SK-N-SH (cell line): Measurements from ENCODE around the gene GLYATL1. TPM values are rescaled to one million over a fixed set of nuclear protein-coding genes. Genes with fewer than 3 reads are reported as not detected.
"Not testable (repeated sequence)": the region's sequence is repeated elsewhere in the genome, so short reads cannot be mapped to it uniquely, and the experiment has no call there.

ENCODE experiments used
- CTCF ChIA-PET: fragments of 300-600, 350-600 bp; formaldehyde crosslinking; extraction: SDS; loops from one replicate; lab custom pipeline; 2021; lab: Yijun Ruan, JAX
- POLR2A ChIA-PET: fragments of 350-600 bp; sonication (Branson Sonifier 250); formaldehyde crosslinking; extraction: SDS; loops from one replicate; lab custom pipeline; 2020; ENCODE audit warnings: antibody characterized with exemption, inconsistent platforms; lab: Yijun Ruan, JAX
- DNase-seq: peaks from one replicate; pipeline ENCODE4 v3.0.0; 2012
- H2AFZ ChIP-seq: fragments of 200-600 bp; sonication (generic); 2 replicates; pipeline ENCODE4 v1.8.1; 2016; ENCODE audit warnings: antibody characterized with exemption, mild to moderate bottlenecking, low read depth
- H3F3A ChIP-seq: fragments of 200-600 bp; sonication (generic); replicated peaks from 2 replicates; pipeline ENCODE3; 2016; ENCODE audit warnings: antibody characterized with exemption, mild to moderate bottlenecking; ENCODE audit not compliant: insufficient read depth
- H3K27ac ChIP-seq, 2 experiments: fragments of 200-500 bp in 1 of 2; fragments of 200-600 bp in 1 of 2; sonication (Bioruptor generic) in 1 of 2; sonication (generic), shearing (Covaris generic) in 1 of 2; 2 replicates each; pipeline versions ENCODE4 v1.5.1 to v1.6.1; 2014 to 2016; ENCODE audit warnings: low read depth in 2 of 2, inconsistent platforms in 1 of 2, low read length in 1 of 2, mild to moderate bottlenecking in 1 of 2, mixed read lengths in 1 of 2
- H3K27me3 ChIP-seq: fragments of 200-600 bp; sonication (generic), shearing (Covaris generic); 2 replicates; pipeline ENCODE4 v1.6.1; 2016; ENCODE audit warnings: mixed run types; ENCODE audit not compliant: insufficient read depth
- H3K36me3 ChIP-seq, 2 experiments: fragments of 200-500 bp in 1 of 2; fragments of 200-600 bp in 1 of 2; sonication (Bioruptor generic) in 1 of 2; sonication (generic) in 1 of 2; replicated peaks in 1 of 2; 2 replicates each; pipeline versions ENCODE3 to v1.5.1; 2014 to 2016; ENCODE audit warnings: low read length in 1 of 2, mild to moderate bottlenecking in 1 of 2; ENCODE audit not compliant: insufficient read depth in 2 of 2, control insufficient read depth in 1 of 2
- H3K4me1 ChIP-seq, 2 experiments: fragments of 200-500 bp in 1 of 2; fragments of 200-600 bp in 1 of 2; sonication (Bioruptor generic) in 1 of 2; sonication (generic), shearing (Covaris generic) in 1 of 2; 2 replicates each; pipeline versions ENCODE4 v1.5.1 to v1.6.1; 2014 to 2016; ENCODE audit warnings: low read depth in 1 of 2, low read length in 1 of 2, mixed run types in 1 of 2; ENCODE audit not compliant: insufficient read depth in 2 of 2, control insufficient read depth in 1 of 2
- H3K4me2 ChIP-seq: fragments of 200-600 bp; sonication (generic), shearing (Covaris generic); 2 replicates; pipeline ENCODE4 v1.6.1; 2017; ENCODE audit warnings: mixed run types
- H3K4me3 ChIP-seq, 2 experiments: fragments of 200-500 bp in 1 of 2; fragments of 200-600 bp in 1 of 2; sonication (Bioruptor generic) in 1 of 2; sonication (generic), shearing (Covaris generic) in 1 of 2; 2 replicates each; pipeline versions ENCODE4 v1.5.1 to v1.8.1; 2014 to 2016; ENCODE audit warnings: low read depth in 2 of 2, inconsistent platforms in 1 of 2, low read length in 1 of 2, mild to moderate bottlenecking in 1 of 2, mixed read lengths in 1 of 2, moderate library complexity in 1 of 2
- H3K79me2 ChIP-seq: fragments of 200-600 bp; sonication (generic); 2 replicates; pipeline ENCODE4 v1.8.1; 2017; ENCODE audit warnings: mild to moderate bottlenecking; ENCODE audit not compliant: insufficient read depth
- H3K9ac ChIP-seq: fragments of 200-600 bp; sonication (generic); 2 replicates; pipeline ENCODE4 v1.6.1; 2017; ENCODE audit warnings: mixed run types
- H3K9me2 ChIP-seq: fragments of 200-600 bp; sonication (generic); 2 replicates; pipeline ENCODE4 v1.6.1; 2017; ENCODE audit warnings: mixed run types
- H3K9me3 ChIP-seq: fragments of 200-600 bp; sonication (generic); 2 replicates; pipeline ENCODE4 v1.6.1; 2017; ENCODE audit warnings: mixed run types, mild to moderate bottlenecking, moderate library complexity
- H4K20me1 ChIP-seq: fragments of 200-600 bp; sonication (generic); 2 replicates; pipeline ENCODE4 v1.6.1; 2017; ENCODE audit warnings: mild to moderate bottlenecking, mixed run types; ENCODE audit not compliant: insufficient read depth
- EP300 ChIP-seq, 2 experiments: IDR thresholded peaks; 2 replicates each; pipeline versions ENCODE4 v1.4.0 to v1.6.1; 2012; ENCODE audit warnings: borderline replicate concordance in 1 of 2, low read depth in 1 of 2, low read length in 1 of 2
- FOXJ3 ChIP-seq: sonication (generic); formaldehyde crosslinking; IDR thresholded peaks from 2 replicates; pipeline ENCODE4 v1.5.1; 2020; ENCODE audit warnings: mild to moderate bottlenecking, missing genetic modification reagents
- GATA2 ChIP-seq: sonication (generic); formaldehyde crosslinking; IDR thresholded peaks from 2 replicates; pipeline ENCODE4 v1.5.0; 2020; ENCODE audit warnings: mild to moderate bottlenecking, missing genetic modification reagents
- IRF3 ChIP-seq: fragments of 150-350 bp; IDR thresholded peaks from 2 replicates; pipeline ENCODE4 v1.6.1; 2016; ENCODE audit warnings: mild to moderate bottlenecking, low read depth, low read length
- JUND ChIP-seq: IDR thresholded peaks from 2 replicates; pipeline ENCODE4 v1.4.0; 2012
- MAX ChIP-seq: IDR thresholded peaks from 2 replicates; pipeline ENCODE4 v1.4.0; 2012; ENCODE audit warnings: low read depth
- MEF2A ChIP-seq: IDR thresholded peaks from 2 replicates; pipeline ENCODE4 v1.4.0; 2012; ENCODE audit warnings: low read depth, borderline replicate concordance
- NFIC ChIP-seq: IDR thresholded peaks from 2 replicates; pipeline ENCODE4 v1.4.0; 2012; ENCODE audit warnings: borderline replicate concordance
- NRF1 ChIP-seq: IDR thresholded peaks from 2 replicates; pipeline ENCODE4 v1.6.1; 2012; ENCODE audit warnings: low read depth, mild to moderate bottlenecking, low read length
- PBX3 ChIP-seq: IDR thresholded peaks from 2 replicates; pipeline ENCODE4; 2012
- POLR2AphosphoS5 ChIP-seq: IDR thresholded peaks from 2 replicates; pipeline ENCODE4 v1.6.1; 2012; ENCODE audit warnings: low read depth, low read length
- RAD21 ChIP-seq: IDR thresholded peaks from 2 replicates; pipeline ENCODE4 v1.6.1; 2012; ENCODE audit warnings: mild to moderate bottlenecking, low read length
- REST ChIP-seq: IDR thresholded peaks from 2 replicates; pipeline ENCODE4 v1.6.1; 2012; ENCODE audit warnings: mild to moderate bottlenecking, low read depth, low read length, moderate library complexity
- RFX5 ChIP-seq: IDR thresholded peaks from 2 replicates; pipeline ENCODE4 v1.6.1; 2012; ENCODE audit warnings: mild to moderate bottlenecking, improper control_type of control experiment, low read length
- RXRA ChIP-seq: IDR thresholded peaks from 2 replicates; pipeline ENCODE4 v1.4.0; 2012; ENCODE audit warnings: low read depth, mild to moderate bottlenecking, borderline replicate concordance
- TEAD4 ChIP-seq: IDR thresholded peaks from 2 replicates; pipeline ENCODE4 v1.4.0; 2012; ENCODE audit warnings: mild to moderate bottlenecking, borderline replicate concordance; ENCODE audit not compliant: insufficient read depth
- ZBTB33 ChIP-seq: IDR thresholded peaks from 2 replicates; pipeline ENCODE4 v1.4.0; 2012; ENCODE audit warnings: low read depth, borderline replicate concordance
- WGBS: methylation state at CpG from one replicate; pipeline ENCODE4 v1.1.6; 2017; ENCODE audit warnings: low lambda C conversion rate; 5-methylcytosine and 5-hydroxymethylcytosine counted together
- polyA plus RNA-seq, 3 experiments: library from polyadenylated mRNA; depleted of rRNA; stranded (reverse); fragments of >200 nt; gene quantifications; 2 replicates each; pipeline ENCODE4 v1.2.3, GENCODE V29; 2012

Gene GLYATL1
- polyA plus RNA-seq, 1 of the 3 experiments (the other 2 are of a cell fraction) = 0.21 TPM

- no peaks in the 10 kb centered on the region for H3K36me3 ChIP-seq
- ChIA-PET POLR2A (no interaction called here), CTCF (no interaction called here)
- H3K9me2 ChIP-seq = no peaks in the 10 kb centered on the region
- H3K4me1 ChIP-seq = no peaks in the 10 kb centered on the region
- H2AFZ ChIP-seq = no peak overlapping the region
- WGBS = 11% methylated on average over 1 of the region's 1 CpG
- H3K9ac ChIP-seq = no peak overlapping the region
- no peaks in the 10 kb centered on the region for H3K79me2 ChIP-seq
- no peak overlapping the region for H3K27ac ChIP-seq
- H3K4me3 ChIP-seq = no peak overlapping the region
- no peaks in the 10 kb centered on the region for H4K20me1 ChIP-seq
- H3K27me3 ChIP-seq = no peaks in the 10 kb centered on the region; the same call in 1 of the 2 replicates
- no peaks in the 10 kb centered on the region for H3F3A ChIP-seq
- H3K4me2 ChIP-seq = no peak overlapping the region
- no peak for TF ChIP-seq ZBTB33
- no peak for TF ChIP-seq IRF3
- TF ChIP-seq MEF2A = no peak
- no peak for TF ChIP-seq TEAD4
- no peak for TF ChIP-seq NFIC
- no peak for TF ChIP-seq MAX
- no peak for TF ChIP-seq GATA2 (CRISPR knock-in tag)
- TF ChIP-seq, all 33 proteins: peak for 0
- no peak for DNase-seq
- no peaks in the 10 kb centered on the region for H3K9me3 ChIP-seq
Observed at GRCh38 chr11:58999291-58999680, 60.0 kb downstream of the GLYATL1 start.

- Histone ChIP-seq H3K36me3 (no peaks in the 10 kb centered on the region), H3K9me2 (no peaks in the 10 kb centered on the region), H3K4me1 (no peaks in the 10 kb centered on the region), H4K20me1 (no peaks in the 10 kb centered on the region), H3K27ac (no peak overlapping the region), H2AFZ (no peak overlapping the region), H3K9ac (no peak overlapping the region), H3K9me3 (no peaks in the 10 kb centered on the region), H3K4me2 (no peak overlapping the region), H3K79me2 (no peaks in the 10 kb centered on the region), H3K4me3 (no peak overlapping the region)
- ChIA-PET POLR2A (no interaction called here), CTCF (no interaction called here)
- DNase-seq = no peak
- WGBS = 0% methylated on average over 3 of the region's 3 CpGs
- TF ChIP-seq RAD21 (no peak), PBX3 (no peak), RXRA (no peak), POLR2AphosphoS5 (no peak), NRF1 (no peak), REST (no peak), EP300 (IDR thresholded peaks at IDR 0.05; ENCODE audit: borderline replicate concordance in 1 of 2, low read depth in 1 of 2, low read length in 1 of 2) (no peak), RFX5 (no peak), JUND (no peak), FOXJ3 (no peak)
- TF ChIP-seq, all 33 proteins: peak for 0
- Histone ChIP-seq H3F3A (no peaks in the 10 kb centered on the region), H3K27me3 (no peaks in the 10 kb centered on the region; the same call in 1 of the 2 replicates)
Observed at GRCh38 chr11:59000003-59000402, 60.7 kb downstream of the GLYATL1 start.

- POLR2A ChIA-PET, H3K79me2 ChIP-seq: not testable (repeated sequence)
Observed at GRCh38 chr11:59002006-59002405, 62.7 kb downstream of the GLYATL1 start.

More at GRCh38 chr11:59002006-59002405, 62.7 kb downstream of the GLYATL1 start:
- H3K4me2 ChIP-seq, H3K9me3 ChIP-seq, H4K20me1 ChIP-seq, H3F3A ChIP-seq, DNase-seq, H3K4me3 ChIP-seq, H2AFZ ChIP-seq, H3K9ac ChIP-seq, H3K4me1 ChIP-seq, H3K27me3 ChIP-seq, H3K36me3 ChIP-seq, CTCF ChIA-PET, H3K9me2 ChIP-seq, H3K27ac ChIP-seq: not testable (repeated sequence)
- 0% methylated on average over 2 of the region's 2 CpGs for WGBS
